GM10266 (cell line): ENCODE measurements around the gene SSPN.

ENCODE experiments used
- DNase-seq: peaks from one replicate; pipeline ENCODE4 v3.0.0; 2012; ENCODE audit errors: extremely low spot score
- CTCF ChIP-seq: IDR thresholded peaks from 2 replicates; pipeline ENCODE4 v1.5.1; 2012; ENCODE audit warnings: mild to moderate bottlenecking, low read depth; ENCODE audit not compliant: control insufficient read depth, insufficient read depth; ENCODE audit errors: missing control alignments

The SSPN gene

DNA sequence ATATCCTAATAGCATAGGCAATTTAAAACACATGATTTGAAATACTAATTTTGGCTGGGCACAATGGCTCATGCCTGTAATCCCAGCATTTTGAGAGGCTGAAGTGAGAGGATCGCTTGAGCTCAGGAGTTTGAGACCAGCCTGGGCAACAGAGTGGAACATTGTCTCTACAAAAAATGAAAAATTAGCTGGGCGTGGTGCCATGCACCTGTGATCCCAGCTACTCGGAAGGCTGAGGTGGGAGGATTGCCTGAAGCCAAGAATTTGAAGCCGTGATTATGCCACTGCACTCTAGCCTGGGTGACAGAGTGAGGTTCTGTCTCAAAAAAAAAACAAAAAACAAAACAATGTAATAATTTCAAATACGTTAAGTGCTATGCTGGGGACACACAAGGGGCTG is 83.3 kb downstream of the SSPN start:
- no peak for DNase-seq
- TF ChIP-seq CTCF: no peak

- TF ChIP-seq CTCF: no peak
- no peak for DNase-seq
These were observed 83.7 kb downstream of the SSPN start for GRCh38 chr12:26279091-26279490.

DNA sequence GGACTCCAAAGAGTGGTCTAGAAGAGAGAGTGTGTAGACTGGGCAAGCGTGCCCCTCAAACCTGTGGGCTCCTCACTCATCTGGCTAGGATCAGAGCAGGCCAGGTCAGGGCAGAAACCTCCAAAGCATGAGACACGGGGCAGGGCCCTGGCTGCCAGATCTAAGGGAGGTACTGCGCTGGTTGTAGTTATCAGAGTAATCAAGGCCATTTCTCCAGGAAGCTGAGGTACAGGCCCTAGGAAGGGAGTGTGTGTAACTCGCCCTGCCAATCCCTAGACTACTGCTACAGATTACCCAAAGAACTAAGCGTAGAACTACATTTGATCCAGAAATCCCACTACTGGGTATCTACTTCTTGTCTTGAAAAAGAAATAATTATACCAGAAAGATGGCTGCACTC is 84.5 kb downstream of the SSPN start:
- TF ChIP-seq CTCF: no peak
- no peak for DNase-seq

GRCh38 chr12:26280869-26281268 is 85.5 kb downstream of the SSPN start:
- no peak for DNase-seq
- no peak for TF ChIP-seq CTCF

DNA sequence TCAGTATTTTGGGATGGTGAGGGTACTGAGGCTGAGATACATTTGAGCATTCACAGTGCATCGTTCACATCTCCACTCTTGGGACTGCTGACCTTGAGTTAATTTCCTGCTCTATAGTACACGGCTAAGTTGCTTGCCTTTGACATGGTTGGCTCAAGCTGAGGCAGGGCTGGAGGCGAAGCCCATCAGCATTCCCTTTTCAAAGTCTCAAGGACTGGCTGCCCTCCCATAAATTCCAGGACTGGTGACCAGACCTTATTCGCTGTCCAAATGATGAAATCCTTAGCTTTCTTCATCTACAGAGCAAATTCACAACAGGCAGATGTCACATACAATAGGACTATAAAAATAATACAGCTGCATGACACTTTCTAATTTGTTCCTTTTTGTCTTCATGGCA is 85.9 kb downstream of the SSPN start:
- no peak for TF ChIP-seq CTCF
- DNase-seq: no peak

DNA sequence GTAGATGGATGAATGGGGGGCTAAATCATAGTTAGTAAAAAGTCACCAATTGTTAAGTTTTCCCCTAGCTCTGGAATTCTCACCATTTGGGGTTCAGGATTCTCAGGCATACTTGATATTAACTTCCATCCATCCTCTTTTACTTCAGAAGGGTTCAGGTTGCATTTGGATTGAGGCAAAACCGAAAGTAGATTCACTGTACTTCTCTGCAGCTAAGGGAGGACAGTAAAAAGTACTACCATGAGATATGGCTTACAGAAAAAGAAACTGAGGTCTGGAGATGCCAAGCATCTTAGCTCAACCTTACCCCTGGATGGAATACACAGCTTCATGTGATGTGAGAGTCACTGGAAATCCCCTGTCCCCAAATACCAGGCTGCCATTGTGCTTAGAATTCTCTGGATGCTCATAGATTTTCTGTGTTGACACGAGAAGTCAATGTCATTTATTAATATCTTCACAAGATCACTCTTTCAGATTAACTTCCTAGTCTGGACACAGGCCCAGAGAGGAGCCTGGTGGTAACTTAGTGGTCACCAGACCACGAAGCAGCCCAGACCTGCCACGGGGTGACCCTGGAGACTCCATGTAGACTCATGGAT is 87.1 kb downstream of the SSPN start:
- TF ChIP-seq CTCF: no peak
- no peak for DNase-seq

- TF ChIP-seq CTCF: no peak
- no peak for DNase-seq
These were observed 87.7 kb downstream of the SSPN start for GRCh38 chr12:26283046-26283445.
